Right atrium auricular region (tissue), 2 donors: ENCODE results near the gene FRMD8. TPM values are rescaled to one million over a fixed set of nuclear protein-coding genes. Genes with fewer than 3 reads are reported as not detected.

Experiments
- DNase-seq: peaks from one replicate; pipeline ENCODE4 v3.0.0-alpha.2; 2019; ENCODE audit warnings: low spot score
- H3K27ac ChIP-seq, 2 donors: fragments of 200-600 bp; sonication (generic); 1 replicate in 1 of 2; 2 replicates in 1 of 2; pipeline ENCODE4 v1.5.1; 2016 to 2019
- H3K27me3 ChIP-seq, 2 donors: fragments of 200-600 bp; sonication (generic); one replicate each; pipeline versions ENCODE4 v1.5.1 to v1.6.0; 2017 to 2019
- H3K36me3 ChIP-seq: fragments of 200-600 bp; sonication (generic); one replicate; pipeline ENCODE4 v1.5.1; 2016
- H3K4me1 ChIP-seq, 2 donors: fragments of 200-600 bp; sonication (generic); one replicate each; pipeline versions ENCODE4 v1.5.1 to v1.6.0; 2017 to 2019
- H3K4me3 ChIP-seq, 2 donors: fragments of 200-600 bp; sonication (generic); 1 replicate in 1 of 2; 2 replicates in 1 of 2; pipeline ENCODE4 v1.5.1; 2017 to 2019; ENCODE audit warnings: mild to moderate bottlenecking in 1 of 2, moderate library complexity in 1 of 2
- H3K9me3 ChIP-seq, 2 donors: fragments of 200-600 bp; sonication (generic); one replicate each; pipeline ENCODE4 v1.5.1; 2019
- total RNA-seq, 2 donors: library from RNA; depleted of rRNA; stranded (reverse); fragments of >200 nt; gene quantifications; one replicate each; pipeline ENCODE4 v1.1.0, GENCODE V29; 2016
- TF ChIP-seq, protein P1 (sequence below), 2 donors: fragments of 200-600 bp; sonication (generic); IDR thresholded peaks; one replicate each; pipeline ENCODE4 v1.5.1; 2019; ENCODE audit warnings: antibody characterized with exemption in 2 of 2

Gene FRMD8
- total RNA-seq, 2 donors from 2014 or later, result 10.2 to 23.8 TPM

DNA sequence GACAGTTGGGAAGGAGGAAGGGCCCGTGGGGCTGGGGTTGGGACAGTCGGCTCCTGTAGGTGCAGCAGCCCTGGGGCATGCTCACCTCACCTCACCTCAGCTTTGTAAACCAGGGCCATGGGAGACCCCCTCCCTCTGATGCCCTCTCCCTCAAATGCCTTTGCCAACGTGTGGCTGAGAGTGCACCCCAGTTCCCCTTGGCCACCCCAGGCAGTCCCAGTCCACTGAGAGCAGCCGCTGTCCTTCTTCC is 31.9 kb downstream of the FRMD8 start:
- peaks cover 0 to 67% of the 10 kb centered on the region in 2 donors for H3K4me1 ChIP-seq
- TF ChIP-seq, protein P1, sequence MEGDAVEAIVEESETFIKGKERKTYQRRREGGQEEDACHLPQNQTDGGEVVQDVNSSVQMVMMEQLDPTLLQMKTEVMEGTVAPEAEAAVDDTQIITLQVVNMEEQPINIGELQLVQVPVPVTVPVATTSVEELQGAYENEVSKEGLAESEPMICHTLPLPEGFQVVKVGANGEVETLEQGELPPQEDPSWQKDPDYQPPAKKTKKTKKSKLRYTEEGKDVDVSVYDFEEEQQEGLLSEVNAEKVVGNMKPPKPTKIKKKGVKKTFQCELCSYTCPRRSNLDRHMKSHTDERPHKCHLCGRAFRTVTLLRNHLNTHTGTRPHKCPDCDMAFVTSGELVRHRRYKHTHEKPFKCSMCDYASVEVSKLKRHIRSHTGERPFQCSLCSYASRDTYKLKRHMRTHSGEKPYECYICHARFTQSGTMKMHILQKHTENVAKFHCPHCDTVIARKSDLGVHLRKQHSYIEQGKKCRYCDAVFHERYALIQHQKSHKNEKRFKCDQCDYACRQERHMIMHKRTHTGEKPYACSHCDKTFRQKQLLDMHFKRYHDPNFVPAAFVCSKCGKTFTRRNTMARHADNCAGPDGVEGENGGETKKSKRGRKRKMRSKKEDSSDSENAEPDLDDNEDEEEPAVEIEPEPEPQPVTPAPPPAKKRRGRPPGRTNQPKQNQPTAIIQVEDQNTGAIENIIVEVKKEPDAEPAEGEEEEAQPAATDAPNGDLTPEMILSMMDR (IDR thresholded peaks at IDR 0.05), result no peak
- no peaks in the 10 kb centered on the region for H3K9me3 ChIP-seq
- H3K4me3 ChIP-seq, result peak overlapping the region; percentile 79 to 95
- H3K36me3 ChIP-seq, result peaks cover 4% of the 10 kb centered on the region
- no peaks in the 10 kb centered on the region for H3K27me3 ChIP-seq
- H3K27ac ChIP-seq, result peak overlapping the region; percentile 99
- DNase-seq, result no peak

- Histone ChIP-seq H3K27me3 (no peaks in the 10 kb centered on the region), H3K27ac (peak overlapping the region; percentile 99), H3K4me1 (peaks cover 0 to 67% of the 10 kb centered on the region in 2 donors), H3K9me3 (no peaks in the 10 kb centered on the region), H3K36me3 (peaks cover 9% of the 10 kb centered on the region), H3K4me3 (peak overlapping the region; percentile 79 to 95)
- DNase-seq, result peak; percentile 99
- TF ChIP-seq, protein P1 (IDR thresholded peaks at IDR 0.05), result no peak
Observed at GRCh38 chr11:65418681-65419459, 32.4 kb downstream of the FRMD8 start.

DNA sequence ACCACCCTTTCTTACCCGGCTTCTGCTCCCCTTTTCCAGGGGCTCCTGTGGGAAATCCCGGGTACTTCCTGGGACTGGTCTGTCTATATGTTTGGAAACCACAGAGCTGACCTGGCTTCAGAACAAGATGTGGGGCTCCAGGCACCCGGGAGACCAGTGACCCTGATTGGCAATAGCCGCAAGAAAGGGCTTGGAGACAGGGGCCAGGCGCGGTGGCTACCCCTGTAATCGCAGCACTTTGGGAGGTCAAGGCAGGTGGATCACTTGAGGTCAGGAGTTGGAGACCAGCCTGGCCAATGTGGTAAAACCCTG is 33.0 kb downstream of the FRMD8 start:
- Histone ChIP-seq H3K4me3 (peak overlapping the region; percentile 79 to 95), H3K27ac (peak overlapping the region; percentile 99), H3K4me1 (peaks cover 0 to 67% of the 10 kb centered on the region in 2 donors), H3K36me3 (peaks cover 15% of the 10 kb centered on the region), H3K27me3 (no peaks in the 10 kb centered on the region), H3K9me3 (no peaks in the 10 kb centered on the region)
- DNase-seq, result no peak
- TF ChIP-seq, protein P1 (IDR thresholded peaks at IDR 0.05), result no peak

- DNase-seq, result peak; percentile 98
- Histone ChIP-seq H3K27ac (peak overlapping the region; percentile 99), H3K4me1 (peaks cover 0 to 67% of the 10 kb centered on the region in 2 donors), H3K27me3 (no peaks in the 10 kb centered on the region), H3K36me3 (peaks cover 20% of the 10 kb centered on the region), H3K9me3 (no peaks in the 10 kb centered on the region), H3K4me3 (peak overlapping the region; percentile 79 to 95)
- TF ChIP-seq, protein P1 (IDR thresholded peaks at IDR 0.05), result no peak
Observed at GRCh38 chr11:65419772-65420481, 33.5 kb downstream of the FRMD8 start.

GRCh38 chr11:65420506-65420905 is 34.1 kb downstream of the FRMD8 start:
- peak overlapping the region; percentile 79 to 95 for H3K4me3 ChIP-seq
- H3K27me3 ChIP-seq, result no peaks in the 10 kb centered on the region
- TF ChIP-seq, protein P1 (IDR thresholded peaks at IDR 0.05), result no peak
- peaks cover 26% of the 10 kb centered on the region for H3K36me3 ChIP-seq
- no peaks in the 10 kb centered on the region for H3K9me3 ChIP-seq
- H3K27ac ChIP-seq, result peak overlapping the region; percentile 99
- no peak for DNase-seq
- peaks cover 0 to 62% of the 10 kb centered on the region in 2 donors for H3K4me1 ChIP-seq
